Panc1 (cell line): ENCODE results near the gene FHAD1. TPM values are rescaled to one million over a fixed set of nuclear protein-coding genes. Genes with fewer than 3 reads are reported as not detected.

Source experiments
- ATAC-seq: fragments of 200-7000 bp; cut with Tn5 transposase; 2 replicates; pipeline ENCODE4 v1.9.1; 2020; ENCODE audit warnings: mild to moderate bottlenecking, moderate library complexity
- BruUV-seq: library from RNA; stranded (reverse); fragments of 400-500 nt; replicated peaks from 2 replicates; lab custom pipeline; 2021; lab: Mats Ljungman, UMichigan
- CTCF ChIA-PET: fragments of 300-600 bp; sonication (Branson Sonifier 250); formaldehyde crosslinking; loops from one replicate; lab custom pipeline; 2022; ENCODE audit warnings: antibody characterized with exemption; lab: Charles Lee
- POLR2A ChIA-PET: fragments of 300-600 bp; sonication (Branson Sonifier 250); formaldehyde crosslinking; loops from one replicate; lab custom pipeline; 2022; ENCODE audit warnings: antibody characterized with exemption; lab: Charles Lee
- DNase-seq: peaks from one replicate; pipeline ENCODE4 v3.0.0-alpha.2; 2010; ENCODE audit warnings: low read depth, low spot score
- H3K27ac ChIP-seq: 2 replicates; pipeline ENCODE4 v1.5.1; 2011; ENCODE audit warnings: mild to moderate bottlenecking, low read length, inconsistent platforms
- H3K27me3 ChIP-seq: fragments of 200-500 bp; sonication (Bioruptor generic); 2 replicates; pipeline ENCODE4 v1.6.0; 2014; ENCODE audit warnings: low read length, inconsistent platforms; ENCODE audit not compliant: control insufficient read depth, insufficient read depth
- H3K36me3 ChIP-seq: fragments of 200-500 bp; sonication (Bioruptor generic); 2 replicates; pipeline ENCODE4 v1.5.1; 2014; ENCODE audit warnings: inconsistent platforms, mild to moderate bottlenecking, low read length, moderate library complexity; ENCODE audit not compliant: control insufficient read depth, insufficient read depth
- H3K4me1 ChIP-seq: 2 replicates; pipeline ENCODE4 v1.5.1; 2011; ENCODE audit warnings: inconsistent platforms, mild to moderate bottlenecking, low read length, moderate library complexity; ENCODE audit not compliant: control insufficient read depth, insufficient read depth
- H3K4me3 ChIP-seq, 2 experiments: 2 replicates each; pipeline ENCODE4 v1.5.1; 2011 to 2012; ENCODE audit warnings: low read depth in 2 of 2, low read length in 2 of 2, mild to moderate bottlenecking in 2 of 2, inconsistent platforms in 1 of 2, moderate library complexity in 1 of 2
- H3K9me3 ChIP-seq: fragments of 200-500 bp; sonication (Bioruptor generic); 2 replicates; pipeline ENCODE4 v1.5.1; 2014; ENCODE audit warnings: low read depth, mild to moderate bottlenecking, inconsistent platforms, low read length, moderate library complexity; ENCODE audit not compliant: control insufficient read depth, insufficient read depth
- POLR2AphosphoS5 ChIP-seq: IDR thresholded peaks from 2 replicates; pipeline ENCODE4 v1.6.1; 2012; ENCODE audit warnings: mild to moderate bottlenecking, low read depth, low read length, moderate library complexity
- SIN3A ChIP-seq: IDR thresholded peaks from 2 replicates; pipeline ENCODE4 v1.6.1; 2012; ENCODE audit warnings: low read depth, mild to moderate bottlenecking, low read length, moderate library complexity, borderline replicate concordance; ENCODE audit not compliant: insufficient read depth
- TCF7L2 ChIP-seq: IDR thresholded peaks from 2 replicates; pipeline ENCODE4 v1.6.1; 2011; ENCODE audit warnings: mild to moderate bottlenecking, low read depth, low read length, inconsistent platforms
- in situ Hi-C: cut with HindIII; loops from 2 replicates; pipeline ENCODE4 v1.10.0; 2016; ENCODE audit warnings: low sequenced_read_pairs, low pct_unique_long_range_greater_than_20kb
- intact Hi-C: fragments of 100-400 bp; cut with micrococcal nuclease; formaldehyde crosslinking; loops from one replicate; pipeline ENCODE4 v1.10.0; 2022; ENCODE audit not compliant: unreplicated experiment
- total RNA-seq: library from RNA; stranded (reverse); gene quantifications from one replicate; pipeline ENCODE4 v1.2.1, GENCODE V29; 2021; ENCODE audit not compliant: unreplicated experiment
- TF ChIP-seq, protein P1 (sequence below): fragments of 450-650 bp; IDR thresholded peaks from 2 replicates; pipeline ENCODE4 v1.5.1; 2017; ENCODE audit warnings: mild to moderate bottlenecking
- TF ChIP-seq, protein P2 (sequence below), 2 experiments: IDR thresholded peaks; 2 replicates each; pipeline ENCODE4 v1.6.1; 2011 to 2012; ENCODE audit warnings: low read depth in 2 of 2, control low read depth in 1 of 2, low read length in 1 of 2, mild to moderate bottlenecking in 1 of 2, moderate library complexity in 1 of 2; ENCODE audit not compliant: insufficient read depth in 1 of 2

The FHAD1 gene
- total RNA-seq, 1 experiment from 2014 or later: 0.23 TPM

- in situ Hi-C loops (no loop called here), intact Hi-C loops (loop anchor here (1.0 to 10.0 kb wide), 2 partner anchors 73 to 108 kb away; no protein-coding TSS in a partner anchor)
- CTCF ChIA-PET: interaction anchor here (0.5 to 1.3 kb wide), 3 partner anchors 78 to 150 kb away, joined by 7 to 12 read pairs (median 8); no protein-coding TSS in a partner anchor
- Histone ChIP-seq H3K4me1 (peaks cover 16% of the 10 kb centered on the region; the same call in 1 of the 2 replicates), H3K27me3 (no peaks in the 10 kb centered on the region), H3K36me3 (no peaks in the 10 kb centered on the region; the same call in 1 of the 2 replicates), H3K9me3 (no peaks in the 10 kb centered on the region), H3K27ac (no peak overlapping the region), H3K4me3 (no peak overlapping the region)
- ATAC-seq (no peak), DNase-seq (no peak)
- POLR2A ChIA-PET: no interaction called here
- TF ChIP-seq, protein P1, sequence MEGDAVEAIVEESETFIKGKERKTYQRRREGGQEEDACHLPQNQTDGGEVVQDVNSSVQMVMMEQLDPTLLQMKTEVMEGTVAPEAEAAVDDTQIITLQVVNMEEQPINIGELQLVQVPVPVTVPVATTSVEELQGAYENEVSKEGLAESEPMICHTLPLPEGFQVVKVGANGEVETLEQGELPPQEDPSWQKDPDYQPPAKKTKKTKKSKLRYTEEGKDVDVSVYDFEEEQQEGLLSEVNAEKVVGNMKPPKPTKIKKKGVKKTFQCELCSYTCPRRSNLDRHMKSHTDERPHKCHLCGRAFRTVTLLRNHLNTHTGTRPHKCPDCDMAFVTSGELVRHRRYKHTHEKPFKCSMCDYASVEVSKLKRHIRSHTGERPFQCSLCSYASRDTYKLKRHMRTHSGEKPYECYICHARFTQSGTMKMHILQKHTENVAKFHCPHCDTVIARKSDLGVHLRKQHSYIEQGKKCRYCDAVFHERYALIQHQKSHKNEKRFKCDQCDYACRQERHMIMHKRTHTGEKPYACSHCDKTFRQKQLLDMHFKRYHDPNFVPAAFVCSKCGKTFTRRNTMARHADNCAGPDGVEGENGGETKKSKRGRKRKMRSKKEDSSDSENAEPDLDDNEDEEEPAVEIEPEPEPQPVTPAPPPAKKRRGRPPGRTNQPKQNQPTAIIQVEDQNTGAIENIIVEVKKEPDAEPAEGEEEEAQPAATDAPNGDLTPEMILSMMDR: no peak
- TF ChIP-seq, protein P2, sequence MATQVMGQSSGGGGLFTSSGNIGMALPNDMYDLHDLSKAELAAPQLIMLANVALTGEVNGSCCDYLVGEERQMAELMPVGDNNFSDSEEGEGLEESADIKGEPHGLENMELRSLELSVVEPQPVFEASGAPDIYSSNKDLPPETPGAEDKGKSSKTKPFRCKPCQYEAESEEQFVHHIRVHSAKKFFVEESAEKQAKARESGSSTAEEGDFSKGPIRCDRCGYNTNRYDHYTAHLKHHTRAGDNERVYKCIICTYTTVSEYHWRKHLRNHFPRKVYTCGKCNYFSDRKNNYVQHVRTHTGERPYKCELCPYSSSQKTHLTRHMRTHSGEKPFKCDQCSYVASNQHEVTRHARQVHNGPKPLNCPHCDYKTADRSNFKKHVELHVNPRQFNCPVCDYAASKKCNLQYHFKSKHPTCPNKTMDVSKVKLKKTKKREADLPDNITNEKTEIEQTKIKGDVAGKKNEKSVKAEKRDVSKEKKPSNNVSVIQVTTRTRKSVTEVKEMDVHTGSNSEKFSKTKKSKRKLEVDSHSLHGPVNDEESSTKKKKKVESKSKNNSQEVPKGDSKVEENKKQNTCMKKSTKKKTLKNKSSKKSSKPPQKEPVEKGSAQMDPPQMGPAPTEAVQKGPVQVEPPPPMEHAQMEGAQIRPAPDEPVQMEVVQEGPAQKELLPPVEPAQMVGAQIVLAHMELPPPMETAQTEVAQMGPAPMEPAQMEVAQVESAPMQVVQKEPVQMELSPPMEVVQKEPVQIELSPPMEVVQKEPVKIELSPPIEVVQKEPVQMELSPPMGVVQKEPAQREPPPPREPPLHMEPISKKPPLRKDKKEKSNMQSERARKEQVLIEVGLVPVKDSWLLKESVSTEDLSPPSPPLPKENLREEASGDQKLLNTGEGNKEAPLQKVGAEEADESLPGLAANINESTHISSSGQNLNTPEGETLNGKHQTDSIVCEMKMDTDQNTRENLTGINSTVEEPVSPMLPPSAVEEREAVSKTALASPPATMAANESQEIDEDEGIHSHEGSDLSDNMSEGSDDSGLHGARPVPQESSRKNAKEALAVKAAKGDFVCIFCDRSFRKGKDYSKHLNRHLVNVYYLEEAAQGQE (IDR thresholded peaks at IDR 0.05; ENCODE audit: insufficient read depth in 1 of 2, low read depth in 2 of 2, low read length in 1 of 2): 0 out of 4 replicates have a peak, but pooled peaks of 1 of the 2 experiments have one; percentile 4
- BruUV-seq: no TSS peak
These were observed 184.5 kb downstream of the FHAD1 start for GRCh38 chr1:15431571-15431948.

GRCh38 chr1:15432324-15432723 is 185.3 kb downstream of the FHAD1 start:
- H3K27ac ChIP-seq: no peak overlapping the region; the same call in 1 of the 2 replicates
- in situ Hi-C loops (no loop called here), intact Hi-C loops (loop anchor here (10.0 kb wide), 1 partner anchor 72 kb away; no protein-coding TSS in a partner anchor)
- POLR2A ChIA-PET: interaction anchor here (0.6 kb wide), 1 partner anchor 33 kb away, joined by 3 read pairs; no protein-coding TSS in a partner anchor
- peaks cover 11% of the 10 kb centered on the region; the same call in 1 of the 2 replicates for H3K4me1 ChIP-seq
- no peak for DNase-seq
- peak; percentile 15 for ATAC-seq
- TF ChIP-seq TCF7L2 (no peak), POLR2AphosphoS5 (no peak), SIN3A (no peak)
- TF ChIP-seq, protein P1: no peak
- TF ChIP-seq, protein P2 (IDR thresholded peaks at IDR 0.05; ENCODE audit: insufficient read depth in 1 of 2, low read depth in 2 of 2, low read length in 1 of 2): no peak
- H3K9me3 ChIP-seq: no peaks in the 10 kb centered on the region
- H3K27me3 ChIP-seq: no peaks in the 10 kb centered on the region
- no TSS peak for BruUV-seq
- CTCF ChIA-PET: interaction anchor here (0.6 to 1.3 kb wide), 2 partner anchors 108 to 381 kb away, joined by 3 to 8 read pairs; no protein-coding TSS in a partner anchor
- H3K4me3 ChIP-seq: no peak overlapping the region
- no peaks in the 10 kb centered on the region; the same call in 1 of the 2 replicates for H3K36me3 ChIP-seq
